Kidney epithelial cell (primary cell): ENCODE data around the gene DNAH6. TPM values are rescaled to one million over a fixed set of nuclear protein-coding genes. Genes with fewer than 3 reads are reported as not detected.

Source experiments
- DNase-seq: peaks from one replicate; pipeline ENCODE4 v3.0.0-alpha.2; 2010; ENCODE audit warnings: low read depth
- H3K27me3 ChIP-seq: 2 replicates; pipeline ENCODE4 v1.6.0; 2011; ENCODE audit warnings: low read length; ENCODE audit not compliant: control insufficient read depth, insufficient read depth
- H3K36me3 ChIP-seq: 2 replicates; pipeline ENCODE4 v1.5.1; 2011; ENCODE audit warnings: low read length; ENCODE audit not compliant: control insufficient read depth, insufficient read depth
- H3K4me3 ChIP-seq: 2 replicates; pipeline ENCODE4 v1.5.1; 2011; ENCODE audit warnings: low read depth, mild to moderate bottlenecking, control low read depth, low read length
- CTCF ChIP-seq: IDR thresholded peaks from 2 replicates; pipeline ENCODE4 v1.5.1; 2011; ENCODE audit warnings: mild to moderate bottlenecking, moderate library complexity, low read length, control low read depth, inconsistent platforms; ENCODE audit not compliant: insufficient read depth, poor library complexity, severe bottlenecking
- total RNA-seq: library from RNA; depleted of rRNA; stranded (reverse); fragments of >200 nt; gene quantifications from 2 replicates; pipeline ENCODE4 v1.2.3, GENCODE V29; 2015

DNAH6 gene
- total RNA-seq, 1 donor from 2014 or later = 0.63 TPM

DNA sequence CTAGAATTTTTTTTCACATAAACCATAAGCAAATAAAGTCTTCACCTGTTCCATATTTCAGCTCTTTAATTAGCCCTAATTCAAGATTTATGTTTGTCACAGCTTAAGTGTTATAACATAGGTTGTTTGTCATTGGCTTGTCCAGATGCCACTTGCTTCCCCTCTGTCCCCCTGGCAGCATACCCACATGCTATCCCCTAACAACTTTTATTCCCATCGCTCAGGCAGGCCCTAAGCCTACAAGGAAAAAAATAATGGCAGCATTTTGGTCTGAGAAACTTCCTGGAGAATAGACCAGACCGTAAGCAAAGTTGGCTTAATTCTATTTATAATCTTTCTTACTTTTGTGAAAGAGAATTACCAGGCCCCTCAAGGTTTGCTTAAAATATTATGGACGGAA lies 173.9 kb downstream of the DNAH6 start:
- Histone ChIP-seq H3K27me3 (no peaks in the 10 kb centered on the region), H3K4me3 (no peak overlapping the region), H3K36me3 (no peaks in the 10 kb centered on the region)
- TF ChIP-seq CTCF = no peak
- DNase-seq = no peak

DNA sequence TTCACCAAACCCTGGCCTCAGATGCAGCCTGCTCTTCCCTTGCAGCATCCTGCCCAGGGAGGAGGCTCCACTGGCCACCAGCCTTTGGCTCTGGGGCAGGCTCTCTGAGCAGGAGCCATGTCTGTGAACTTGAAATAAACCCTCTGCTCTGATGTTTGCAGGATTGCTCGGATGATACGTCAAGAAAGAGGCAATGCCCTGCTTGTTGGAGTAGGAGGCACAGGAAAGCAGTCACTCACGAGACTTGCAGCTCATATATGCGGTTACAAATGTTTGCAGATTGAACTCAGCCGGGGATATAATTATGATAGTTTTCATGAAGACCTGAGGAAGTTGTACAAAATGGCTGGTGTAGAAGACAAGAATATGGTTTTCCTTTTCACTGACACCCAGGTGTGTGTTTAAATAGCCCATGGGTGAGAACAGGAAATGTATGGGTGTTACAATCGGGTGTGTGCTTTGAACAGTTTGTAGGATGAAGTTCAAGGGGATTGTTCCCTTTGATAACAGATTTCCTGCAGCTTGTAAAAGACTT lies 177.9 kb downstream of the DNAH6 start:
- no peak overlapping the region for H3K4me3 ChIP-seq
- DNase-seq = no peak
- H3K27me3 ChIP-seq = no peaks in the 10 kb centered on the region
- no peaks in the 10 kb centered on the region for H3K36me3 ChIP-seq
- no peak for TF ChIP-seq CTCF

DNA sequence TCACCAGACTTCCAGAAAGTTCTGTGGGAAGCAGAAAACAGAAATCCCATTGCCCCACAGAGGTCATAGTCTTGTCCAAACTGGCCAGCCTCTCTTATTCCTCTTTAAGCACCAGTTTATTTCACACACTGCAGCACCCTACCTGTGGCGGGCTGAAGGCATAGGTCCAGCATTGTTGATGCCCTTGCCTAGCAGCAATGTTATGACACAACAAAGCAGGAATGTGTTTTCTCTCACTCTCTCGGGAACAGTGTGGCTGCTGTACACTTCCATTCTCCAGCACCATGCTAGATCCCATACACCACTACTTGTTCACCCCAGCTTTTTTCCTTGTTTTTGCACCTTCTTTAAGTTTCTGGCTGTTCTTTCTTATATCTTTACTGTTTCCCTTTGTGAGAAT lies 181.6 kb downstream of the DNAH6 start:
- DNase-seq = peak; percentile 5
- TF ChIP-seq CTCF = no peak

DNA sequence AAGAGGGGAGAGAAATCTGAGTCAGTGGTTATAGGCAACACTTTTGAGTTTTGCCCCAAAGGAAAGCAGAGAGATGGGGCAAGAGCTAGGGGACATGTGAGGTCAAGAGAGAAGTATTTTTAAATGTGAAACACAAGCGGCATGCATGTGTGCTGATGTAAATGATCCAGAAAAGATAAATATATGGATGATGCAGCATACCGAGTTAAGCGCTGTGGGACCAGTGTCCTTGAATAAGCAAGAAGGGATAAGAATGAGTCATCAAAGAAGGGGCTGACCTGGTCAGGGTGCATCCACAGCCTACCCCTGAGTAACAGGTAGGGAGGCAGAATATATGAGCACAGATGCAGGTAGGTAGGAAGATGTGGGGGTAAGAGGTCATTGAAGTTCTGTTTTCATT lies 183.7 kb downstream of the DNAH6 start:
- DNase-seq = no peak
- Histone ChIP-seq H3K27me3 (no peaks in the 10 kb centered on the region), H3K36me3 (no peaks in the 10 kb centered on the region), H3K4me3 (no peak overlapping the region)
- no peak for TF ChIP-seq CTCF

More for the DNA sequence above, 181.6 kb downstream of the DNAH6 start:
- Histone ChIP-seq H3K36me3 (no peaks in the 10 kb centered on the region), H3K4me3 (no peak overlapping the region), H3K27me3 (no peaks in the 10 kb centered on the region)

- H3K36me3 ChIP-seq = no peaks in the 10 kb centered on the region
- DNase-seq = no peak
- H3K27me3 ChIP-seq = no peaks in the 10 kb centered on the region
- no peak for TF ChIP-seq CTCF
- H3K4me3 ChIP-seq = no peak overlapping the region
These were observed 185.6 kb downstream of the DNAH6 start for GRCh38 chr2:84701880-84702279.

GRCh38 chr2:84702941-84703340 lies 186.6 kb downstream of the DNAH6 start:
- no peak for DNase-seq
- Histone ChIP-seq H3K36me3 (no peaks in the 10 kb centered on the region), H3K27me3 (no peaks in the 10 kb centered on the region), H3K4me3 (no peak overlapping the region)
- no peak for TF ChIP-seq CTCF
